ENCODE data around the gene PSMA2. TPM values are rescaled to one million over a fixed set of nuclear protein-coding genes. Genes with fewer than 3 reads are reported as not detected.

PSMA2 gene
- 203 to 228 TPM (median 219 TPM) in 3 replicates for total RNA-seq (2021)
- percentile 96 among the genes with signal in this experiment for Bru-seq, nascent RNA
- long read RNA-seq, experiment 1, transcript PSMA2-203 (9 exons, 1,453 nt) = minor isoform, 7 of 1,428 reads
- long read RNA-seq, experiment 1, transcript PSMA2-201 (8 exons, 1,487 nt) = major isoform, 1,398 of 1,428 reads
- long read RNA-seq, experiment 1, partial matches to known transcripts = 20 of 1,428 reads
- long read RNA-seq, experiment 1, other reads (novel, unspliced or antisense) = 0 of 1,428 reads
- long read RNA-seq, experiment 2, transcript PSMA2-201 (8 exons, 1,487 nt) = major isoform, 359 of 498 reads
- long read RNA-seq, experiment 2, partial matches to known transcripts = 130 of 498 reads
- long read RNA-seq, experiment 2, other reads (novel, unspliced or antisense) = 7 of 498 reads
- long read RNA-seq, experiment 3, transcript PSMA2-203 (9 exons, 1,453 nt) = minor isoform, 21 of 2,639 reads
- long read RNA-seq, experiment 3, transcript PSMA2-201 (8 exons, 1,487 nt) = major isoform, 2,553 of 2,639 reads
- long read RNA-seq, experiment 3, partial matches to known transcripts = 65 of 2,639 reads
- long read RNA-seq, experiment 3, other reads (novel, unspliced or antisense) = 0 of 2,639 reads

DNA sequence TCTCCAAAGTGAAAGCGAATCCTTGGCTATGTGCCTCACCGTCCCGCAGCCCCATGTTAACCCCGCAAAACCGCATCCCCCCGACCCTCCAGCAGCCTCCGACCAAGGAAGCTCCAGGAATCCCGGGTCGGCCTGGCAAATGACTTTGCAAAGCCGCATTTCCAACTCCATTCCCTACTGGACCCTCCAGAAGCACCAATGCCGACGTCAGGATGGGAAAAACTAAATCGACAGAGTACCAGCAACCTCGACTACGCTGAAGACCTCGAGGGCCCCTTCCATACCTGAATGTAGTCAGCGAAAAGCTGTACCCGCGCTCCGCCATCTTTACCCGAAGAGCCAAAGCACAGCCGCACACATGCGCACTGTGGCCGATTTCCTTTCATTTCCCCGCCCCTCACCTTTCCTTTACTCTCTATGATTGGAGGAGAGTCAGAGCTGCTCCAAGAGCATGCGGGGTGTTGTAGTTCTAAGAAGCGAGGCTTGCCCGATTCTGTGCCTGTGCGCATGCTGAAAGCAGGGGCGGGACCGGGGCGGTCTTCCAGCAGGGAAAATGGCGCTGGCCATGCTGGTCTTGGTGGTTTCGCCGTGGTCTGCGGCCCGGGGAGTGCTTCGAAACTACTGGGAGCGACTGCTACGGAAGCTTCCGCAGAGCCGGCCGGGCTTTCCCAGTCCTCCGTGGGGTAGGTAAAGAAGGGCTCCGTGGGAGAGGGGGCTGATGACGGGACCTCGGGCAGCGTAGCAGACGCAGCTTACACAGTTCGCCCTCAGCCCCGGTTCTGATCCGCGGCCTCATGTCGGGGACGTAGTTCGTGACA lies at the start of gene PSMA2, which contains the start of gene MRPL32:
Gene PSMA2 (minus strand): TSS at position 341 of the 818 bp plus-strand sequence. CDS start 16 bp downstream, at position 325.
Gene MRPL32 (plus strand): TSS at position 543 of the 818 bp plus-strand sequence. CDS start 11 bp downstream, at position 554.
- Mint-ChIP-seq H3K9me3 (no peaks in the 10 kb centered on the region), H3K4me1 (peaks cover 23% of the 10 kb centered on the region), H3K36me3 (peaks cover 31% of the 10 kb centered on the region), H3K27me3 (ENCODE audit: low read depth) (no peaks in the 10 kb centered on the region), H3K27ac (peak within 1 kb of the TSS; percentile 99), H3K4me3 (peak within 1 kb of the TSS; percentile 100)
- ChIA-PET CTCF (interaction anchor here (0.6 to 2.6 kb wide), 14 partner anchors 10 to 1039 kb away, joined by 3 to 28 read pairs (median 7); partner anchors contain the start of gene STK17A), POLR2A (interaction anchor here (0.5 to 1.1 kb wide), 11 partner anchors 20 to 775 kb away, joined by 3 to 6 read pairs (median 3); partner anchors contain the start of gene C7orf25)
- TF ChIP-seq, protein P1, sequence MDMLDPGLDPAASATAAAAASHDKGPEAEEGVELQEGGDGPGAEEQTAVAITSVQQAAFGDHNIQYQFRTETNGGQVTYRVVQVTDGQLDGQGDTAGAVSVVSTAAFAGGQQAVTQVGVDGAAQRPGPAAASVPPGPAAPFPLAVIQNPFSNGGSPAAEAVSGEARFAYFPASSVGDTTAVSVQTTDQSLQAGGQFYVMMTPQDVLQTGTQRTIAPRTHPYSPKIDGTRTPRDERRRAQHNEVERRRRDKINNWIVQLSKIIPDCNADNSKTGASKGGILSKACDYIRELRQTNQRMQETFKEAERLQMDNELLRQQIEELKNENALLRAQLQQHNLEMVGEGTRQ (CRISPR knock-in tag; IDR thresholded peaks at IDR 0.05) = peak; percentile 30; the same call in 1 of the 2 replicates
- TF ChIP-seq CREM (CRISPR knock-in tag; IDR thresholded peaks at IDR 0.05) (peak; percentile 59), SP1 (CRISPR knock-in tag; conservative IDR thresholded peaks at IDR 0.05) (peak; percentile 83), CBFB (CRISPR knock-in tag; IDR thresholded peaks at IDR 0.05; ENCODE audit: low read depth) (no peak), TEAD4 (CRISPR knock-in tag; IDR thresholded peaks at IDR 0.05) (0 out of 2 replicates have a peak, but pooled peaks have one; percentile 19), ESRRA (CRISPR knock-in tag; IDR thresholded peaks at IDR 0.05; ENCODE audit: borderline replicate concordance) (0 out of 2 replicates have a peak, but pooled peaks have one; percentile 0), ETV6 (CRISPR knock-in tag; IDR thresholded peaks at IDR 0.05) (peak; percentile 24; the same call in 1 of the 2 replicates), NFYB (CRISPR knock-in tag; conservative IDR thresholded peaks at IDR 0.05; ENCODE audit: low read depth) (peak; percentile 52), SMAD3 (CRISPR knock-in tag; IDR thresholded peaks at IDR 0.05; ENCODE audit: borderline replicate concordance) (0 out of 2 replicates have a peak, but pooled peaks have one; percentile 24), ATF1 (CRISPR knock-in tag; IDR thresholded peaks at IDR 0.05) (0 out of 2 replicates have a peak, but pooled peaks have one; percentile 53)
- TF ChIP-seq, protein P2, sequence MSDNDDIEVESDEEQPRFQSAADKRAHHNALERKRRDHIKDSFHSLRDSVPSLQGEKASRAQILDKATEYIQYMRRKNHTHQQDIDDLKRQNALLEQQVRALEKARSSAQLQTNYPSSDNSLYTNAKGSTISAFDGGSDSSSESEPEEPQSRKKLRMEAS (CRISPR knock-in tag; IDR thresholded peaks at IDR 0.05) = peak; percentile 73; the same call in 1 of the 2 replicates
- TF ChIP-seq, protein P3, sequence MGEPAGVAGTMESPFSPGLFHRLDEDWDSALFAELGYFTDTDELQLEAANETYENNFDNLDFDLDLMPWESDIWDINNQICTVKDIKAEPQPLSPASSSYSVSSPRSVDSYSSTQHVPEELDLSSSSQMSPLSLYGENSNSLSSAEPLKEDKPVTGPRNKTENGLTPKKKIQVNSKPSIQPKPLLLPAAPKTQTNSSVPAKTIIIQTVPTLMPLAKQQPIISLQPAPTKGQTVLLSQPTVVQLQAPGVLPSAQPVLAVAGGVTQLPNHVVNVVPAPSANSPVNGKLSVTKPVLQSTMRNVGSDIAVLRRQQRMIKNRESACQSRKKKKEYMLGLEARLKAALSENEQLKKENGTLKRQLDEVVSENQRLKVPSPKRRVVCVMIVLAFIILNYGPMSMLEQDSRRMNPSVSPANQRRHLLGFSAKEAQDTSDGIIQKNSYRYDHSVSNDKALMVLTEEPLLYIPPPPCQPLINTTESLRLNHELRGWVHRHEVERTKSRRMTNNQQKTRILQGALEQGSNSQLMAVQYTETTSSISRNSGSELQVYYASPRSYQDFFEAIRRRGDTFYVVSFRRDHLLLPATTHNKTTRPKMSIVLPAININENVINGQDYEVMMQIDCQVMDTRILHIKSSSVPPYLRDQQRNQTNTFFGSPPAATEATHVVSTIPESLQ (CRISPR knock-in tag; IDR thresholded peaks at IDR 0.05) = no peak
- TF ChIP-seq, protein P4, sequence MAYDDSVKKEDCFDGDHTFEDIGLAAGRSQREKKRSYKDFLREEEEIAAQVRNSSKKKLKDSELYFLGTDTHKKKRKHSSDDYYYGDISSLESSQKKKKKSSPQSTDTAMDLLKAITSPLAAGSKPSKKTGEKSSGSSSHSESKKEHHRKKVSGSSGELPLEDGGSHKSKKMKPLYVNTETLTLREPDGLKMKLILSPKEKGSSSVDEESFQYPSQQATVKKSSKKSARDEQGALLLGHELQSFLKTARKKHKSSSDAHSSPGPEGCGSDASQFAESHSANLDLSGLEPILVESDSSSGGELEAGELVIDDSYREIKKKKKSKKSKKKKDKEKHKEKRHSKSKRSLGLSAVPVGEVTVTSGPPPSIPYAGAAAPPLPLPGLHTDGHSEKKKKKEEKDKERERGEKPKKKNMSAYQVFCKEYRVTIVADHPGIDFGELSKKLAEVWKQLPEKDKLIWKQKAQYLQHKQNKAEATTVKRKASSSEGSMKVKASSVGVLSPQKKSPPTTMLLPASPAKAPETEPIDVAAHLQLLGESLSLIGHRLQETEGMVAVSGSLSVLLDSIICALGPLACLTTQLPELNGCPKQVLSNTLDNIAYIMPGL (CRISPR knock-in tag; IDR thresholded peaks at IDR 0.05) = peak; percentile 55; the same call in 1 of the 2 replicates
- TF ChIP-seq, protein P5, sequence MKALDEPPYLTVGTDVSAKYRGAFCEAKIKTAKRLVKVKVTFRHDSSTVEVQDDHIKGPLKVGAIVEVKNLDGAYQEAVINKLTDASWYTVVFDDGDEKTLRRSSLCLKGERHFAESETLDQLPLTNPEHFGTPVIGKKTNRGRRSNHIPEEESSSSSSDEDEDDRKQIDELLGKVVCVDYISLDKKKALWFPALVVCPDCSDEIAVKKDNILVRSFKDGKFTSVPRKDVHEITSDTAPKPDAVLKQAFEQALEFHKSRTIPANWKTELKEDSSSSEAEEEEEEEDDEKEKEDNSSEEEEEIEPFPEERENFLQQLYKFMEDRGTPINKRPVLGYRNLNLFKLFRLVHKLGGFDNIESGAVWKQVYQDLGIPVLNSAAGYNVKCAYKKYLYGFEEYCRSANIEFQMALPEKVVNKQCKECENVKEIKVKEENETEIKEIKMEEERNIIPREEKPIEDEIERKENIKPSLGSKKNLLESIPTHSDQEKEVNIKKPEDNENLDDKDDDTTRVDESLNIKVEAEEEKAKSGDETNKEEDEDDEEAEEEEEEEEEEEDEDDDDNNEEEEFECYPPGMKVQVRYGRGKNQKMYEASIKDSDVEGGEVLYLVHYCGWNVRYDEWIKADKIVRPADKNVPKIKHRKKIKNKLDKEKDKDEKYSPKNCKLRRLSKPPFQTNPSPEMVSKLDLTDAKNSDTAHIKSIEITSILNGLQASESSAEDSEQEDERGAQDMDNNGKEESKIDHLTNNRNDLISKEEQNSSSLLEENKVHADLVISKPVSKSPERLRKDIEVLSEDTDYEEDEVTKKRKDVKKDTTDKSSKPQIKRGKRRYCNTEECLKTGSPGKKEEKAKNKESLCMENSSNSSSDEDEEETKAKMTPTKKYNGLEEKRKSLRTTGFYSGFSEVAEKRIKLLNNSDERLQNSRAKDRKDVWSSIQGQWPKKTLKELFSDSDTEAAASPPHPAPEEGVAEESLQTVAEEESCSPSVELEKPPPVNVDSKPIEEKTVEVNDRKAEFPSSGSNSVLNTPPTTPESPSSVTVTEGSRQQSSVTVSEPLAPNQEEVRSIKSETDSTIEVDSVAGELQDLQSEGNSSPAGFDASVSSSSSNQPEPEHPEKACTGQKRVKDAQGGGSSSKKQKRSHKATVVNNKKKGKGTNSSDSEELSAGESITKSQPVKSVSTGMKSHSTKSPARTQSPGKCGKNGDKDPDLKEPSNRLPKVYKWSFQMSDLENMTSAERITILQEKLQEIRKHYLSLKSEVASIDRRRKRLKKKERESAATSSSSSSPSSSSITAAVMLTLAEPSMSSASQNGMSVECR (CRISPR knock-in tag; IDR thresholded peaks at IDR 0.05; ENCODE audit: borderline replicate concordance) = peak; percentile 89
- TF ChIP-seq, protein P6, sequence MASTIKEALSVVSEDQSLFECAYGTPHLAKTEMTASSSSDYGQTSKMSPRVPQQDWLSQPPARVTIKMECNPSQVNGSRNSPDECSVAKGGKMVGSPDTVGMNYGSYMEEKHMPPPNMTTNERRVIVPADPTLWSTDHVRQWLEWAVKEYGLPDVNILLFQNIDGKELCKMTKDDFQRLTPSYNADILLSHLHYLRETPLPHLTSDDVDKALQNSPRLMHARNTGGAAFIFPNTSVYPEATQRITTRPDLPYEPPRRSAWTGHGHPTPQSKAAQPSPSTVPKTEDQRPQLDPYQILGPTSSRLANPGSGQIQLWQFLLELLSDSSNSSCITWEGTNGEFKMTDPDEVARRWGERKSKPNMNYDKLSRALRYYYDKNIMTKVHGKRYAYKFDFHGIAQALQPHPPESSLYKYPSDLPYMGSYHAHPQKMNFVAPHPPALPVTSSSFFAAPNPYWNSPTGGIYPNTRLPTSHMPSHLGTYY (CRISPR knock-in tag; IDR thresholded peaks at IDR 0.05) = no peak
- TF ChIP-seq, protein P7, sequence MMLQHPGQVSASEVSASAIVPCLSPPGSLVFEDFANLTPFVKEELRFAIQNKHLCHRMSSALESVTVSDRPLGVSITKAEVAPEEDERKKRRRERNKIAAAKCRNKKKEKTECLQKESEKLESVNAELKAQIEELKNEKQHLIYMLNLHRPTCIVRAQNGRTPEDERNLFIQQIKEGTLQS (CRISPR knock-in tag; conservative IDR thresholded peaks at IDR 0.05) = no peak
- ATAC-seq (peak; percentile 99), DNase-seq (ENCODE audit: low spot score) (peak; percentile 94)
